ENCODE data around the gene DOC2A.
A peak's percentile ranks its signal among the peaks of the same experiment; 100 is the strongest.

DOC2A gene

DNA sequence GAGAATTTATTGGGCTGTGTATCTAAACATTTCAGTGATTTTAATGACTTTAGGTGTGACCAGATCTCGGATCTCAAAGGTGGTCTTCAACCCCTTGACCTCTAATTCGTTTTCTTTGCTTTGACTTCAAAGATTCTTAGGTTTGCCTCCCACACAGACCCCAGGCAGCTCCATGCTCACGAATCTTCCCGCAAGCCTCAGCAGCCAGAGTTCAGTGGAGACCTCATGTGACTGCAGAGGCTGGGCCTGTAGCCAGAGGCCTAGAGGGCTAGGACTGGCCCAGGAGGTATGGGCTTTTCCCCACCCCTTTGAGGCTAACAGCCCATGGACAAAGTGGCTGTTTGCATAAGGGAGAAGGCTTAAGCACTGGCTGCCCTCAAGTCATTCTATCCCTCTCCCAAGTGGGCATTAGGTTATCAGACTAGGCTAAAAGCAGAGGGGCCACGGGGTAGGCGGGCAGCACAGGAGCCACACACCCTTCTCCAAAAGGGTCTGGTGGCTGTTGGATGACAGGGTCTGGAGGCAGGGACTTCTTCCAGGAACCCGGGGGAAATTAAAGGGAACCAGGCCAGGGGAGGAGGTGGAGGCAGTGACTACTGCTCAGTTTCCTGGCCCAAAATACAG is 18.4 kb downstream of the DOC2A start:
- TF ChIP-seq, protein P1, sequence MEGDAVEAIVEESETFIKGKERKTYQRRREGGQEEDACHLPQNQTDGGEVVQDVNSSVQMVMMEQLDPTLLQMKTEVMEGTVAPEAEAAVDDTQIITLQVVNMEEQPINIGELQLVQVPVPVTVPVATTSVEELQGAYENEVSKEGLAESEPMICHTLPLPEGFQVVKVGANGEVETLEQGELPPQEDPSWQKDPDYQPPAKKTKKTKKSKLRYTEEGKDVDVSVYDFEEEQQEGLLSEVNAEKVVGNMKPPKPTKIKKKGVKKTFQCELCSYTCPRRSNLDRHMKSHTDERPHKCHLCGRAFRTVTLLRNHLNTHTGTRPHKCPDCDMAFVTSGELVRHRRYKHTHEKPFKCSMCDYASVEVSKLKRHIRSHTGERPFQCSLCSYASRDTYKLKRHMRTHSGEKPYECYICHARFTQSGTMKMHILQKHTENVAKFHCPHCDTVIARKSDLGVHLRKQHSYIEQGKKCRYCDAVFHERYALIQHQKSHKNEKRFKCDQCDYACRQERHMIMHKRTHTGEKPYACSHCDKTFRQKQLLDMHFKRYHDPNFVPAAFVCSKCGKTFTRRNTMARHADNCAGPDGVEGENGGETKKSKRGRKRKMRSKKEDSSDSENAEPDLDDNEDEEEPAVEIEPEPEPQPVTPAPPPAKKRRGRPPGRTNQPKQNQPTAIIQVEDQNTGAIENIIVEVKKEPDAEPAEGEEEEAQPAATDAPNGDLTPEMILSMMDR (conservative IDR thresholded peaks at IDR 0.05; ENCODE audit: low read depth, low read length) = no peak
- no peak overlapping the region for H3K4me3 ChIP-seq (ENCODE audit: low read depth, low read length)
- DNase-seq (ENCODE audit: low read depth) = peak; percentile 93

DNA sequence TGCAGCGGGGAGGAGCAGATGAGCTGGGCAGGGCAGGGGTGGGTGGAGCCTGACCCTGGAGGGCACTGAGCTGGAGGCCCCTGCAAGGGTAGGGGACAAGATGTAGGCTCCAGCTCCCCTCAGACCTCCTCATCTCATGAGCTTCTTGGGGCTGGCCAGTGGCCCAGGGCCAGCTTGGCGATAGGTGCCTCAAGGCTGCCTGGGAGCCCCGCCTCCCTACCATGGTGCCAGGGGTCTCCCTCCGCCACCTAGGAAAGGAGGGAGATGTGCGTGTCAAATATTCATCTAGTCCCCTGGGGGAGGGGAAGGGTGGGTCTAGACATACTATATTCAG is 19.3 kb downstream of the DOC2A start:
- no peak for DNase-seq (ENCODE audit: low read depth)
- TF ChIP-seq, protein P1 (conservative IDR thresholded peaks at IDR 0.05; ENCODE audit: low read depth, low read length) = no peak
- no peak overlapping the region for H3K4me3 ChIP-seq (ENCODE audit: low read depth, low read length)

- no peak for DNase-seq (ENCODE audit: low read depth)
- TF ChIP-seq, protein P1 (conservative IDR thresholded peaks at IDR 0.05; ENCODE audit: low read depth, low read length) = no peak
- H3K4me3 ChIP-seq (ENCODE audit: low read depth, low read length) = no peak overlapping the region
These were observed 19.8 kb downstream of the DOC2A start for GRCh38 chr16:29990883-29991570.

DNA sequence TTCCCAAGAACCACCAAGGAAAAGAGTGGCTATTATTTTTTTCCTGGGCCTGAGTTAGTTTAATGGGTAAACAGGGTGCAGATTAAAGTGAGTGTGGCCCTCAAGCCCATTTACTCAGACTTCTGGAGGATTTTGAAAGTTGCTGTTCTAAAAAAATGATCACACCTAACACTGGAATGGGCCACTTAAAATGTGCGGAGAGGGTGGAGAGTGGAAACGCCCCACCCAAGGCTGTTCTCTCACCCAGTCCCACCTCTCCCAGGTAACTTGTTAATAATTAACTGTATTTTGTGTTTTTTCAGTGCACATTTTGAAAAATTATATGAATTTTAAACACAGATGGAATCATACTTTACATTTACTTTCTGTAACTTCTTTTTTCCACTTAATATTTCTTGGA is 20.8 kb downstream of the DOC2A start:
- no peak for DNase-seq (ENCODE audit: low read depth)
- TF ChIP-seq, protein P1 (conservative IDR thresholded peaks at IDR 0.05; ENCODE audit: low read depth, low read length) = no peak
- no peak overlapping the region for H3K4me3 ChIP-seq (ENCODE audit: low read depth, low read length)

- TF ChIP-seq, protein P1 (conservative IDR thresholded peaks at IDR 0.05; ENCODE audit: low read depth, low read length) = no peak
- DNase-seq (ENCODE audit: low read depth) = no peak
- H3K4me3 ChIP-seq (ENCODE audit: low read depth, low read length) = no peak overlapping the region
These were observed 21.5 kb downstream of the DOC2A start for GRCh38 chr16:29989111-29989858.

- TF ChIP-seq, protein P1 (conservative IDR thresholded peaks at IDR 0.05; ENCODE audit: low read depth, low read length) = no peak
- no peak for DNase-seq (ENCODE audit: low read depth)
- H3K4me3 ChIP-seq (ENCODE audit: low read depth, low read length) = no peak overlapping the region
These were observed 22.3 kb downstream of the DOC2A start for GRCh38 chr16:29988346-29989075.

Measured in choroid plexus epithelial cell (primary cell).